Inflammatory macrophage treated with lipopolysaccharide for 1 hour (primary cell): ENCODE results near the gene PTPRN2.
"Not testable (repeated sequence)": the region's sequence is repeated elsewhere in the genome, so short reads cannot be mapped to it uniquely, and the experiment has no call there.

ENCODE experiments used
- DNase-seq, 2 donors: peaks; one replicate each; pipeline ENCODE4 v3.0.0-alpha.2; 2020 to 2022

PTPRN2 gene

GRCh38 chr7:157745721-157746709 is 841.6 kb downstream of the PTPRN2 start:
- no peak for DNase-seq

- DNase-seq: no peak
Observed at GRCh38 chr7:157744786-157745601, 842.6 kb downstream of the PTPRN2 start.

- no peak for DNase-seq
Observed at GRCh38 chr7:157743781-157744525, 843.7 kb downstream of the PTPRN2 start.

GRCh38 chr7:157740251-157740798 is 847.3 kb downstream of the PTPRN2 start:
- DNase-seq: no peak

DNA sequence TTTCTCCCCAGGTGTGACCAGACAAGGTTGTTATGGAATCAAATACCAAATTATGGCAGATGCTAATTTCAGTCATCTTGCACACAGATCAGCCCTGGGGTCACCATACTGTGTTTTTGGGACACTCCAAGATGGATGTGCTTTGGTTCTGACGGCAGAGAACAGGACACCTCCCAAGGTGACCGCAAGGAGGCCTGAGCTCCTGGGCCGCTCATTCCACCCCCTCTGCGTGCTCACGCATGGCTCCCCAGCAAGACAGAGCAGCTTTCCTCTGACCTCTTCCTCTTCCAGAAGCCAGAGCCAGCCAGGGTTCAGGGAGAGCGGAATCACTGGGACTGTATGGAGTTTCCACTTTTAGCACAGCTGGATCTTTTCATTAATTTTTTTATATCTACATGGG is 848.0 kb downstream of the PTPRN2 start:
- DNase-seq: no peak

GRCh38 chr7:157739031-157739430 is 848.6 kb downstream of the PTPRN2 start:
- DNase-seq: no peak

- no peak for DNase-seq
Observed at GRCh38 chr7:157738066-157738460, 849.6 kb downstream of the PTPRN2 start.

- no peak for DNase-seq
Observed at GRCh38 chr7:157737151-157738065, 850.2 kb downstream of the PTPRN2 start.

DNA sequence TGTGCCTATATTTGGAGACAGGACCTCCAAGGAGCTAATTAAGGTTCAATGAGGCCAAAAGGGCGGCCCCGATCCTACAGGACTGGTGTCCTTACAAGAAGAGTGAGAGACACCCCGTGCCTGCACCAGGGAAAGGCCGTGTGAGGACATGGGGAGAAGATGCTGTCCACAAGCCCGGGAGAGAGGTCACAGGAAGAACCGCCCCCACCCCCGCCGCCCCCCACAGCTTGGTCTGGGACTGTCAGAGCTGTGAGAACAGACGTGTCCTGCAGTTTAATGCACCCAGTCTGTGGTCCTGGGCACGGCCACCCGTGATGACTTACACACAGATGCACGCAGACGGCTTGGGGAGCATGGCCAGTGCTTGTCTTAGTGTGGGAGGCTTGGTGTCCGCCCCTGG is 851.3 kb downstream of the PTPRN2 start:
- no peak for DNase-seq

DNA sequence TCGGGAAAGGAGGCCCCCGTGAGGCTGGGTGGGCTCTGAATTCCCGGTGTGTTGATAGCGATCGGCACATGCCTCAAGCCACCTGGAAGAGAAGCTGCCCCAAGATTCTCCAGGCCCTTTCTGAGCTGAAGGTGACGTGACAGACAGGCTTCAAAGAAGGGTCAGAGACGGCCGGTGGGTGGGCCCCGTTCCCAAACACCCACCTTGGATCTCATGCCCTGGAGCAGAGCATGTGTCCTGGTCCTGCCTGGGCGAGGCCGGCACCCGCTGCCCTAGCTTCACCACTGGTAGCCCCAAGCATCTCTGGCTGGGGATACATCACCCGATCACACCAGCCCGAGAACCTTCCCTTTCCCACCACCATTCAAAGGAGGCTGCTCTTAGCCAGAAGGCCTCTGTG is 851.8 kb downstream of the PTPRN2 start:
- no peak for DNase-seq

- DNase-seq: no peak
Observed at GRCh38 chr7:157734676-157735640, 852.7 kb downstream of the PTPRN2 start.

DNA sequence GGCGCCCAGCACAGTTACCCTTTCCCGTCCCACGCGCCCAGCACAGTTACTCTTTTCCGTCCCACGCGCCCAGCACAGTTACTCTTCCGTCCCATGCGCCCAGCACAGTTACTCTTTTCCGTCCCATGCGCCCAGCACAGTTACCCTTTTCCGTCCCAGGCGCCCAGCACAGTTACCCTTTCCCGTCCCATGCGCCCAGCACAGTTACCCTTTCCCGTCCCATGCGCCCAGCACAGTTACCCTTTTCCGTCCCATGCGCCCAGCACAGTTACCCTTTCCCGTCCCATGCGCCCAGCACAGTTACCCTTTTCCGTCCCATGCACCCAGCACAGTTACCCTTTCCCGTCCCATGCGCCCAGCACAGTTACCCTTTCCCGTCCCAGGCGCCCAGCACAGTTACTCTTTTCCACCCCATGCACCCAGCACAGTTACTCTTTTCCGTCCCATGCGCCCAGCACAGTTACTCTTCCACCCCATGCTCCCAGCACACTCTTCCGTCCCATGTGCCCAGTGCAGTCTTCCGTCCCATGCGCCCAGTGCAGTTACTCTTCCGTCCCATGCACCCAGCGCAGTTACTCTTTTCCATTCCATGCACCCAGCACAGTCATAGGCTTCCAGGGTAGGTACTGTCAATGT is 853.7 kb downstream of the PTPRN2 start:
- not testable (repeated sequence) for DNase-seq

DNA sequence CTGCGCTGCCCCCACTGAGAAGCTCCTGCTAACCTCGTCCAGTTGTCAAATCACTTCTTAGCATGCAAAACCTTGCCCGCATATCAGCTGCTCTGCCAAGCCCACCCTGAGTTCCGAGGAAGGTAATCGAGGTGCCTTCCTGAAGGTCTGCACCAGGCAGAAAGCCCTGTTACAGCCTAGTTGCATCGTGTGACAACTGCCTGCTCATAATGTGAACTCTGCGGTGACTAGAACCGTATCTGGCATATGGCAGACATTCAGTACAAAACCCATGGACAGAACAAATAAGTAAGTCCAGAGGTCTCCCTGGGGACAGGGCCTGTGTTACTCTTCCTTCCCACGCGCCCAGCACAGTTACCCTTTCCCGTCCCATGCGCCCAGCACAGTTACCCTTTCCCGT is 856.5 kb downstream of the PTPRN2 start:
- no peak for DNase-seq

GRCh38 chr7:157730614-157731013 is 857.0 kb downstream of the PTPRN2 start:
- DNase-seq: no peak

DNA sequence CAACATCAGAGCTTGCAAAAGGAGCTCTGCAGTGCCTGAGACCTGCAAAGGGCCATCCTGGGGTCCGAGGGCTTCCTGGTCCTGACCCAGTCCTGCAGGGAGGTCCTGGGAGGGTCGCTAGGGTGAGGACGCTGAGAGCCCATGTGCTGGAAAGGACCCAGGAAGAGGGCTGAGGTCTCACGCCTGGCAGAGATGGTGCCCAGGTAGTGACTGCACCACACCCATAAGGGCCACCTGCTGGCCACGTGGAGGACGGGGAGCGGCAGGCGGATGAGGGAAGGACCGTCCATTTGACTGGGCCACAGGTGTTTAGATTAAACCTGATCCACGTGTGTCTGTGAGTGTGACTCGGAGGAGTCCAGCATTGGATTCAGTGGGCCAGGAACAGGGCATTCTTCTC is 858.1 kb downstream of the PTPRN2 start:
- DNase-seq: no peak

DNA sequence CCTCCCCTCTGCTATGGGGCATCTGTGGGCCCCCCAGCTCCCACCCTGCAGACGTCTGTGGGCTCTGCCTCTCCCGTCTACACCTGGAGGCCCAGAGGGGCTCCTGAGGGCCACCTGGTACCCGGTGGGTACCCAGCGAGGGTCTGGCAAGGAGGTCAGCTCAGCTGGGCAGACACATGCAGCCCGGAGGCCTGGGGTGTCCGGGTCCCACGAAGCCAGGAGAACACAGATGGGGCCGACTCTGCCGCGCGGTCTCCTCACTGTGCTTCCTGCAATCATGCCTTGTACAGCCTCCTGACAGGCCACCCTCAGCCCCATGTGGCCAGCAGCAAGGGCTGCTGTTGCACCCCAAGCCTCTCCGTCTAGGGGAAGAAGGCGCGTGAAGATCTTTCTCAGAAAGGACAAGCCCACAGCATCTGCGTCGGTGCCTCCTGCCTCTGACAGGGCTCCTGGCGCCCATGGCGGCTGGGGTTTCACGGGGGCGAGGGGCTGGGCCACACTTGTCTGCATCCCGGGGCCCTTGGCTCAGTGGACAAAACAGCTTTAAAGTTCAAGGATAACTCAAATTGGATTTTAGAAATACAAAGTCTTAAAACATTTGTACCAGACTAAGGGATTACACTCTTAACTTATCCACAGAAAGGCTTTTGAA is 859.5 kb downstream of the PTPRN2 start:
- DNase-seq: no peak

- DNase-seq: no peak
Observed at GRCh38 chr7:157726764-157727163, 860.9 kb downstream of the PTPRN2 start.

DNA sequence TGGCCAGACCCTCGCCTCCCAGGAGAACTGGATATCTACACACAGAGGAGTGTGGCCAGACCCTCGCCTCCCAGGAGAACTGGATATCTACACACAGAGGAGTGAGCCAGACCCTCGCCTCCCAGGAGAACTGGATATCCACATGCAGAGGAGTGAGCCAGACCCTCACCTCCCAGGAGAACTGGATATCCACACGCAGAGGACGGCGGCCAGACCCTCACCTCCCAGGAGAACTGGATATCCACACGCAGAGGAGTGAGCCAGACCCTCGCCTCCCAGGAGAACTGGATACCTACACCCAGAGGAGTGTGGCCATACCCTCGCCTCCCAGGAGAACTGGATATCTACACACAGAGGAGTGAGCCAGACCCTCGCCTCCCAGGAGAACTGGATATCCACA is 862.3 kb downstream of the PTPRN2 start:
- not testable (repeated sequence) for DNase-seq

GRCh38 chr7:157723205-157723604 is 864.4 kb downstream of the PTPRN2 start:
- DNase-seq: no peak
